Epithelial cell of proximal tubule (primary cell): Measurements from ENCODE around the gene RALGPS1. TPM values are rescaled to one million over a fixed set of nuclear protein-coding genes. Genes with fewer than 3 reads are reported as not detected.

Source experiments
- DNase-seq: peaks from one replicate; pipeline ENCODE4 v3.0.0-alpha.2; 2011; ENCODE audit warnings: low read depth
- H3K4me3 ChIP-seq: 2 replicates; pipeline ENCODE4 v1.5.1; 2011; ENCODE audit warnings: low read depth, mild to moderate bottlenecking, low read length
- total RNA-seq: library from RNA; depleted of rRNA; stranded (reverse); fragments of >200 nt; gene quantifications from 2 replicates; pipeline ENCODE4 v1.2.3, GENCODE V29; 2015
- TF ChIP-seq, protein P1 (sequence below): conservative IDR thresholded peaks from 2 replicates; pipeline ENCODE4 v1.5.1; 2012; ENCODE audit warnings: low read depth, mild to moderate bottlenecking, low read length

The RALGPS1 gene
- total RNA-seq, 1 donor from 2014 or later: 4.0 TPM

DNA sequence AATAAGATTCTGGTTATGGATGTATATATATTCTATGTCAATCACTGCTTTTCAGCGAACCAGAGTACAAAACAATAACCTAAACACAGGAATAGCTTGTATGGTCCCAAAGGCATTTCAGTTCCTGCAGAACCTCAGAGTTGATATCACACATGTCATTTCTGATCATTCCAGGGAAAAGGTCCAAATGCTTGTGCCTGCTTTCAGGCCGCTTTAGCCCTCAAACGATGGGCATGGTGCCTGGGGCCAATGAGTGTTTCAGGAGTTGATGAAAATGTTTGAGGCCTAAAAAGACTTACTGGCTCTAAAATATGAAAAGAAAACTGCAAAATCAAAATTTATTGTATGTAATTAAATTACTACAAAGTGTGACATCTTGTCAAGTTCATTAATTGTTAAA lies 185.1 kb downstream of the RALGPS1 start:
- TF ChIP-seq, protein P1, sequence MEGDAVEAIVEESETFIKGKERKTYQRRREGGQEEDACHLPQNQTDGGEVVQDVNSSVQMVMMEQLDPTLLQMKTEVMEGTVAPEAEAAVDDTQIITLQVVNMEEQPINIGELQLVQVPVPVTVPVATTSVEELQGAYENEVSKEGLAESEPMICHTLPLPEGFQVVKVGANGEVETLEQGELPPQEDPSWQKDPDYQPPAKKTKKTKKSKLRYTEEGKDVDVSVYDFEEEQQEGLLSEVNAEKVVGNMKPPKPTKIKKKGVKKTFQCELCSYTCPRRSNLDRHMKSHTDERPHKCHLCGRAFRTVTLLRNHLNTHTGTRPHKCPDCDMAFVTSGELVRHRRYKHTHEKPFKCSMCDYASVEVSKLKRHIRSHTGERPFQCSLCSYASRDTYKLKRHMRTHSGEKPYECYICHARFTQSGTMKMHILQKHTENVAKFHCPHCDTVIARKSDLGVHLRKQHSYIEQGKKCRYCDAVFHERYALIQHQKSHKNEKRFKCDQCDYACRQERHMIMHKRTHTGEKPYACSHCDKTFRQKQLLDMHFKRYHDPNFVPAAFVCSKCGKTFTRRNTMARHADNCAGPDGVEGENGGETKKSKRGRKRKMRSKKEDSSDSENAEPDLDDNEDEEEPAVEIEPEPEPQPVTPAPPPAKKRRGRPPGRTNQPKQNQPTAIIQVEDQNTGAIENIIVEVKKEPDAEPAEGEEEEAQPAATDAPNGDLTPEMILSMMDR: no peak
- H3K4me3 ChIP-seq: no peak overlapping the region
- DNase-seq: no peak

GRCh38 chr9:127102176-127102575 lies 187.6 kb downstream of the RALGPS1 start:
- H3K4me3 ChIP-seq: no peak overlapping the region
- TF ChIP-seq, protein P1: no peak
- no peak for DNase-seq

DNA sequence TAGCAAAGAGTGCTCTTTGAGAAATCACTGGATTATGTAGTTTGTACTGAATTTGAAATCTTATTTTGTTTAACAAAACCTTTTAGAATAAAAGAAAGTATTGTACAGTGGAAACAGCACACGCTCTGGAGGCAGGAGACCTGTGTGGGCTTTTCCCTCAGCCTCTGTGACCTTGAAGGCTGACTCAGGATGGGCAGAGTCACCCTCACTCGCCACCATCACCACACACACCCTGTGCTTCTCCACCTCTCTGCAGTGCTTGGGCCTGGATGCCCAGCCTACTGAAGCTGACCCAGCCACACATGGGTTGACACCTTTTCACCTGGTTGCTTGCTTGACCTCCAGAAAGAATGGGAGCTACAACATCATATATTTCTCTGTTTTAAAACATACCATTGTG lies 188.2 kb downstream of the RALGPS1 start:
- no peak for DNase-seq
- TF ChIP-seq, protein P1: no peak
- no peak overlapping the region for H3K4me3 ChIP-seq

GRCh38 chr9:127104581-127105311 lies 190.2 kb downstream of the RALGPS1 start:
- no peak for DNase-seq
- TF ChIP-seq, protein P1: no peak
- H3K4me3 ChIP-seq: no peak overlapping the region

DNA sequence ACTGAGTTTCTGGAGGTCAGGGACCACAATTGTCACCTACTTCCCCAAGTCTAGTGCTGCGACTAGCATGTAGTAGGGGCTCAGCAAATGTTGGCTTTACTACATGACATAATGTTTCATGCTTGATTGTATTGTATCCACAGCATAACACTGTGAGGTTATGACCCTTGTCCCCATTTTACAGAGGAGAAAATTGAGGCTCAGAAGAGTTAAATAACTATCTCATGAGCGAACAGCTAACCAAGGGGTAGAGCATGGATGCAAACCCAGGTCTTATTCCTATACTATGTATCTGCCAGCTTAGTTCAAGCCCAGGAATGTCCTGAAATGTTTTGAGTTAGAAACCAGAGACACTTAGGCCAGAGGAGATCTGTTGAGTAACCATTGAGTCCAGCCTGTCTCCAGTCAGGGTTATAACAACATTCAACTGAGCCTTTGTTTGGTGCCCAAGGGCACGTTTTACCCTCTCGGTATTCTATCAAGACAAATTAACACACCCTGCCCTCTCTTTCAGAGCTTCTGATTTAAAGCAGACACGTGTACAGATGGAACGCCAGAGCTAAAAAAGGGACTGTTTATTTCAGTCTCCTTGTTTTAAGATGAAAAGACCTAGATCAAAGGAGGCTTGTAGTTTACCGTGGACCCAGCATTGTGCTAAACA lies 191.4 kb downstream of the RALGPS1 start:
- no peak overlapping the region for H3K4me3 ChIP-seq
- TF ChIP-seq, protein P1: no peak
- DNase-seq: no peak

GRCh38 chr9:127106466-127106855 lies 191.9 kb downstream of the RALGPS1 start:
- TF ChIP-seq, protein P1: no peak
- no peak overlapping the region for H3K4me3 ChIP-seq
- DNase-seq: no peak
